ENCODE measurements around the gene SORL1-AS1.
A peak's percentile ranks its signal among the peaks of the same experiment; 100 is the strongest.

SORL1-AS1 gene

GRCh38 chr11:121476379-121477032, 23.7 kb upstream of the SORL1-AS1 start:
- DNase-seq (ENCODE audit: low spot score) = no peak

DNA sequence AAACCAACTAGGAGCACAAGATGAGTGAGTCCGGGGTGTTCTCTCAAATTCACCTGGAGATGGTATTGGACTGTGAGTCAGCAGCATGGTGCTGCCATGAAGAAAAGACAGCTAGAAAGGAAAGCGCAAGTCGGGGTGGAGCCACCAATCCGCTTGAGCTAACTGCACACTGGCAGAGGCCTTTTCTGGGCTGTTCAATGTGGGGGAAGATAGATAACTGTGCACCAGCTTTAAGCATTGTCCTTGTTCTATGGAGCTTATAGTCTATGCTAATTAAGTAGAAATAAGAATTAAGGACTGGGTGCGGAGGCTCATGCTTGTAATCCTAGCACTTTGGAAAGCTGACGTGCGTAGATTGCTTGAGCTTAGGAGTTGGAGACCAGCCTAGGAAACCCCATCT, 21.9 kb upstream of the SORL1-AS1 start:
- DNase-seq (ENCODE audit: low spot score) = no peak

DNA sequence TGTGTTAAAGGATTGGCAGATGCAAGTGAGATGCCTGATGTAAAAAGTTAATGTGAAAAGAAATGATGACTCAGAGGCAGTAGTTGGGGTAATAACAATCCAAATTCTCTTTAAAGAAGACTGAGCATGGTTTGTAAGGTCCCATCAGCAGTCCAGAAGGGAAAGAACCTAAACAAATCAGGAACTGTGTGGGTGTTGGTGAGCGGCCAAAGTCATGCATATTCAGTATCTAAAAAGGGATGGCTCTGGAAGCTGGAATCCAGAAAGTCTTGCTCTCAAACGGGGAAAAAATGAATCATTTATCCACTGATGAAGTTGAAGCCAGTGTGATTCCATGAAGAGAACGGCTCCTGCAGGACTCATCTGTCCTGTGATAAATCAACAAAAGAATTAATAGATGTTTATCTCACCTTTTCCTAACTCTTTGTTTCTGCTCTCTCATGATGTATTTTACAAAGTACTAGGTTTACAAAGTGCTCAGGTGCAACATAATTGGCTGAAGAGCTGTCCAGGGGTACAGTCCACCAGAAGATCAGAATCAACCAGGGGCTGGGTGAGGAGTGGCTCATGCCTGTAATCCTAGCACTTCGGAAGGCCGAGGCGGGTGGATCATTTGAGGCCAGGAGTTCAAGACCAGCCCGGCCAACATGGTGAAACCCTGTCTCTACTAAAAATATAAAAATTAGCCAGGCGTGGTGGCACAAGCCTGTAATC, 20.5 kb upstream of the SORL1-AS1 start:
- DNase-seq (ENCODE audit: low spot score) = no peak

- no peak for DNase-seq (ENCODE audit: low spot score)
These were observed 19.5 kb upstream of the SORL1-AS1 start for GRCh38 chr11:121472312-121472711.

DNA sequence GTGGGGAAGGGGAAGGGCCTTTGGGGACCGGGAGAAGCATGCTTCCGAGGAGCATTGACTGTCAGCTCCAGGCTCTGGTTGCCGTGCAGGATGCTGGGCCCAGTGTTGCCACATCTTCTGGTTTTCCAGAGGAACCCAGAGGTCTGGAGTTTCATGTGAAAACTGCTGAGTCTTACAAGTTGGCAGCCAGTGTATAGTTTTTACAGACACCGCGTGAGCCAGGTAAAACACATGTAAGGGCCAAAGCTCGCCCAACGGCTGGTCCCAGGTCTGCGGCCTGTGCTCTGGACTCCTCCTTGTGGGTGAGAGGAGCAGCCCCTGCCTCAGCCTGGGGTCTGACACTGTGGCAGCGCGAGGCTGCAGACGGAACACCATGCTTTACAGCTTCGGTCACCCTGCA, 18.4 kb upstream of the SORL1-AS1 start:
- DNase-seq (ENCODE audit: low spot score) = no peak

- DNase-seq (ENCODE audit: low spot score) = no peak
These were observed 17.1 kb upstream of the SORL1-AS1 start for GRCh38 chr11:121469910-121470309.

- DNase-seq (ENCODE audit: low spot score) = peak; percentile 78
These were observed 15.2 kb upstream of the SORL1-AS1 start for GRCh38 chr11:121467965-121468364.

GRCh38 chr11:121467471-121467870, 14.7 kb upstream of the SORL1-AS1 start:
- DNase-seq (ENCODE audit: low spot score) = no peak

- DNase-seq (ENCODE audit: low spot score) = peak; percentile 35
These were observed 13.5 kb upstream of the SORL1-AS1 start for GRCh38 chr11:121466063-121466794.

DNA sequence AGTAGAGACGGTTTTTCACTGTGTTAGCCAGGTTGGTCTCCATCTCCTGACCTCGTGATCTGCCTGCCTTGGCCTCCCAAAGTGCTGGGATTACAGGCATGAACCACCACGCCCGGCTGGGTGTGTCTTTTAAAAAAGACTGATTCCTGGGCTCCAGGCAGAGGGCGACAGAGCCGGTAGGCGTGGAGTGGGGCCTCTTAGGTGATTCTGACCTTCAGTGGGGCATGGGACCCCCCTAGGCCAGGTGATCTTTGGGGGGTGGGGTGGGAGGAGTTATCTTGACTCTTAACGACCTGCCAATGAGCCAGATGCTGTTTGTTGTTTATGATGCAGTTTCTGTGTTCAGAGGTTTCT, 12.9 kb upstream of the SORL1-AS1 start:
- no peak for DNase-seq (ENCODE audit: low spot score)

DNA sequence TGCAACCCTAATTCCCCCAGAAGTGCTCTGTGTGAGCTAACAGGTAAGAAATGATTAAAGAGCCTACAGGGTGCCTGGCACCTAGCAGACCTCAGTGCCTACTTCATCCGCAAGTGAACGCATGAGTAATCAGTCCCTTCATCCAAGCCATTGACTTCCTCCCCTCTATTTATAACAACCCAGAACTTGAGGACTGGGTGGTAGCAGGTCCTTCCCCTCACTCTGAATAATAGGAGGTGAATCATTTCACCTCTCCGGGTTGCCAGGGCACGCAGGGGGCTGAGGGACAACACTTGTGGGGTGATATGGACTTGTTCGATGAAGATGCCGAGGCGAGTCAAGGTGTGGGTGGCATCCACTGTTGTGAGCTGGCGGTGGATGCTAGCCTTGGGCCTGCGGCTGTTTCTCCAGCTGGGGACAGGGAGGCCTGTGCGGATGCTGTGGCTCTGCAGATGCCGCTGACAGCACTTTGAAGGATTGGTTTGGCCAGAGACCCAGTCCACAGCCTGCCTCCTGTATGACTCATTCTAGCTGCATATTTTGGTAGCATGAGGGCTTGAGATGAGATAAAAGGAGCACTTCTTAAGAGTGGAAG, 11.7 kb upstream of the SORL1-AS1 start:
- peak; percentile 80 for DNase-seq (ENCODE audit: low spot score)

DNA sequence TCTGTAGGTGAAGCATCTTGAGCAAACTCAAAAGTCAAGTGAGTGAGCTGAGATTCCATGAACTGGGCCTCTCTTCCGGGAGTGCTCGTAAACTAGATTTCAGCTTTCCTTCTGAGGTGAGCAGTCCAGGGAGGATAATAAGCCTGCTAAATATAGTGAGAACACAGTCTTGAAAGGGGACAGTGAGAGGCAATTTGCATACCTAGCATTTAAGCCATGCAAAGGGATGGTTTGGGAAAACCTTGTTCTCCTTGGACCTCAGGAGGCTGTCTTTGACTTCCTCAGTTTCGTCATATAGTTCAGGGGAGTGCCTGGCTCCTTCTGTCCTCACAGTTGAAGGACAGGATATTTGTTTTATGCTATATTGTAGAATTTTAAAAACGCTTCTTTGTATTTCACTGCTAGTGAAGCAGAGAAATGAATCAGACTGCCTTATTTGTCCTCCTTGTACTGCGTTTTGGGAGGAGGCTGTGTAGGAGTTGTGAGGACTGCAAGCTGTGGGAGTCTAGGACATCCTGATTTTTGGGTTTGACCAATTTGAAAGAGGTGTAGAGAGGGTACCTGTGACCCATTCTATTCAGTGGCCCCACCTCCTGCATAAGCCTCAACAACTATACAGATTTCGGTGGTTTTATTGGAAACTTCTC, 11.0 kb upstream of the SORL1-AS1 start:
- DNase-seq (ENCODE audit: low spot score) = no peak

DNA sequence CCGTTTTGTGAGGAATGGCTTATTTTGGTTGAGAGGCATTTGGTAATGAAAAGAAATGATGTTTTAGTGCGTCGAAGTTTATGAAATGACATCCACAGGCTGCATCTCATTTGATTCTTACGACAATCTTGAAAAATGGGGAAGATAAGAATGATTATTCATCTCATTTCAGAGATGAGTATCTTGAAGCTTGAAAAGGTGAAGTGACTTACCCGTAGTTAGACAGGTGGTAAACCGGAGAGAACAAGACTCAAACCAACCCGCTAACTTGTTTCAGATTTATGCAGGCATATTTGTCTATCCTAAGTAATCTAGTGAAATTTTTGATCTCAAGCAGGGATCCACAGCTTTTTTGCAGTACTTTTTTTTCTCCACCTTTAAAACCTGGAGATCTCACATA, 9.1 kb upstream of the SORL1-AS1 start:
- DNase-seq (ENCODE audit: low spot score) = no peak

GRCh38 chr11:121460941-121461514, 8.3 kb upstream of the SORL1-AS1 start:
- no peak for DNase-seq (ENCODE audit: low spot score)

- DNase-seq (ENCODE audit: low spot score) = peak; percentile 63
These were observed 6.7 kb upstream of the SORL1-AS1 start for GRCh38 chr11:121459413-121460017.

DNA sequence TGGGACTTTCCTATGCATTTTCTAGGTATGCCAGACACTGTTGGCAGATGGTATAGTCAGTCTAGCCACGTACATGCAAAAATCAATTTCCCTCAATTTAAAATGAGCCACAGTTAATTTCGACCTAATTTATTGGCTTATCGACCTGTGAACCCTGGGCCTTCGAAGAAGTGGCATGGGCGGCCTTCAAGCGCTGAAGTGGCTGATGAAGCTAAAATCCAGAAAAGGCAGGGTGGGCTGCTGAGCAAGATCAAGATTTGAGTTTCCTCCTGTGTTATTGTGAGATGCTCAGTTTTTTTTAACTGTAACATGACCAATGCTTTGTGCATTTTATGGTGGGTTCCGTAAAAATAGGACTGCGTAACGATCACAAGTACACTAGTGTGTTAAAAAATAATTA, 5.8 kb upstream of the SORL1-AS1 start:
- no peak for DNase-seq (ENCODE audit: low spot score)

DNA sequence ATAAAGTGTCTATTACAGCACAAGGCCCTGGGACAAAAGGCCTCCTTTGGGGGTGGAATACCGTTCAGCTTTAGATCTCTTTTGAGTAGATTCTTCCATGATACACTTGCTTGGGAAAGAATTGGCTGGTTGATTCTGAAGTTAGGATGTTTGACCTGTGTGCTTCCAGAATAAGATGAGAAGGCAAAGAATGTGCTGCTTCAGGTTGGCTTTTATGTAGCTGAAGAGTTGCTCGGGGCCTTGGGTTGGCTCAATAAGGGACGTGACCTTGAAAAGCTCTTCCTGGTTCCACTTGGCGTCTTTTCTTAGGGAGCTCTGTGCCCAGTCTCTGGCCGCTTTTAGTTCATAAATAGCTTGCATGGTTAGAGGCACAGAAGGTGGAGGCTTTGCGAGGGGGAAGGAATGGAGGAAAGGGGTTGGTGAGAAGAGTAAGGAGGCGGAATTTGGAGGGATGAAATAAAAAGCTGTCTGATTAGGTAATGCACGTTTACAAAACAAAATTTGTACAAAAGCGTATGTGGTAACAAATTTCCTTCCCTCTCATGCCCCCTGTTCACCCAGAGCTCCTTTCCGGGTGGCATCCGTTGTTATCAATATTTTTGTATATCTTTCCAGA, 4.2 kb upstream of the SORL1-AS1 start:
- DNase-seq (ENCODE audit: low spot score) = no peak

GRCh38 chr11:121456151-121456550, 3.4 kb upstream of the SORL1-AS1 start:
- DNase-seq (ENCODE audit: low spot score) = no peak

- DNase-seq (ENCODE audit: low spot score) = no peak
These were observed 2.3 kb upstream of the SORL1-AS1 start for GRCh38 chr11:121455115-121455514.

DNA sequence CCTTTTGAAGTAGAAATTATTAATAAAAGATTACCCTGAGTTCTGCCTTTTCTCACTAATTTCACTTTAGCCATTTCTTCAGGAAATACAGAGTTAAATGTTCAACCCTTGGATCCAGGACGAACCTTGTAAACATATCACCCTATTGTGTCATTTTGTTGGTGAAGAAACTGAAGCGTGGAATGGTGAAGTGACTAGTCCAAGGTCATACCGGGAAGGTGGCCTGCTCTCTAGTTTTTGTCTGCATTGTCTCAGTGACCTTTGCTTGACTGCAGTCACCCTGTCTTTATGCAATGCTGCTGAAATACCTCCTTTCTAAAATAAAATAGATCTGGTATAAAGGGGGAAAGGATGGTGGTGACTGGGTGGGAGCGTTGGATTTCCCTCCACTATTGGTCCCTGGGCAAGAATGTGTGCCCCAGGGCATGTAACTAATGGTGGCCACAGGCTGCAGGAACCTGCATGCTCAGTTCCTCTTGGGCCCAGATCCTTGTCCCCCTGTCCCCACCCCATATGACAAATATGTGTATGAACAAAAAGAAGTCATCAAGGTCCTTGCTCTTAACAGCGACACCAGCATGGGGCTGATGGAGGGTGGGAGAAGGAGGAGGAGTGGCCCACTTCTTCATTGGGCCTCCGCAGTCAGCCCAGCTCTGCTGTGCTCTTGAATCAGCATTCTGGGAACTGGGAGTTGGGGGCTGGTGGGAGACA, 977 bp upstream of the SORL1-AS1 start:
- no peak for DNase-seq (ENCODE audit: low spot score)
